ENCODE data around the gene IPO9. TPM values are rescaled to one million over a fixed set of nuclear protein-coding genes. Genes with fewer than 3 reads are reported as not detected.

IPO9 gene
- total RNA-seq, 1 donor, result 28.9 TPM

DNA sequence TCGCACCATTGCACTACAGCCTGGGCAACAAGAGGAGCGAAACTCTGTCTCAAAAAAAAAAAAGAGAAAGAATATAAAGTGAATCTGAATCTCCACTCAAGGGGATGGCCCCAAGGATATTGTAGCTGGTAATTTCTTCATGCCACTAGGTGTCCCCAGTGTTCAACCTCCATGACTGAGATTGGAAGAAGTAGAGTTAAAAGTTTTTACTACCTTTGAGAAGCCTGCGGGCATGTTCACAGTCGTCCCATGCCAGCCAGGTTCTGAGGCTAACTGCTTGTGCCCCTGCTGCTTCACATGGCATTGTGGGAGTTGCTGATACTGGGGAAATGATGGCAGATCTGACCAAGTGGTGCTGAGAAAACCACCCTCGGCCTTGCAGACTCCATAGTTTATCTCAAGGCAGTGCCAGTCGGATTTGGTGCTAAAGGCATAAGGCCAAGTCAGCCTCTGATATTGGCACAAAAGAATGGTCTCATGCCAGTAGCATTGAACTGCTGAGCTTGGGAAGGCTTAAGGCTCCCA, 49.0 kb downstream of the IPO9 start:
- DNase-seq (ENCODE audit: low read depth), result peak; percentile 61
- TF ChIP-seq, protein P1, sequence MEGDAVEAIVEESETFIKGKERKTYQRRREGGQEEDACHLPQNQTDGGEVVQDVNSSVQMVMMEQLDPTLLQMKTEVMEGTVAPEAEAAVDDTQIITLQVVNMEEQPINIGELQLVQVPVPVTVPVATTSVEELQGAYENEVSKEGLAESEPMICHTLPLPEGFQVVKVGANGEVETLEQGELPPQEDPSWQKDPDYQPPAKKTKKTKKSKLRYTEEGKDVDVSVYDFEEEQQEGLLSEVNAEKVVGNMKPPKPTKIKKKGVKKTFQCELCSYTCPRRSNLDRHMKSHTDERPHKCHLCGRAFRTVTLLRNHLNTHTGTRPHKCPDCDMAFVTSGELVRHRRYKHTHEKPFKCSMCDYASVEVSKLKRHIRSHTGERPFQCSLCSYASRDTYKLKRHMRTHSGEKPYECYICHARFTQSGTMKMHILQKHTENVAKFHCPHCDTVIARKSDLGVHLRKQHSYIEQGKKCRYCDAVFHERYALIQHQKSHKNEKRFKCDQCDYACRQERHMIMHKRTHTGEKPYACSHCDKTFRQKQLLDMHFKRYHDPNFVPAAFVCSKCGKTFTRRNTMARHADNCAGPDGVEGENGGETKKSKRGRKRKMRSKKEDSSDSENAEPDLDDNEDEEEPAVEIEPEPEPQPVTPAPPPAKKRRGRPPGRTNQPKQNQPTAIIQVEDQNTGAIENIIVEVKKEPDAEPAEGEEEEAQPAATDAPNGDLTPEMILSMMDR (IDR thresholded peaks at IDR 0.05; ENCODE audit: insufficient read depth, low read depth, low read length), result peak; percentile 69
- H3K4me3 ChIP-seq (ENCODE audit: low read depth, low read length), result no peak overlapping the region

DNA sequence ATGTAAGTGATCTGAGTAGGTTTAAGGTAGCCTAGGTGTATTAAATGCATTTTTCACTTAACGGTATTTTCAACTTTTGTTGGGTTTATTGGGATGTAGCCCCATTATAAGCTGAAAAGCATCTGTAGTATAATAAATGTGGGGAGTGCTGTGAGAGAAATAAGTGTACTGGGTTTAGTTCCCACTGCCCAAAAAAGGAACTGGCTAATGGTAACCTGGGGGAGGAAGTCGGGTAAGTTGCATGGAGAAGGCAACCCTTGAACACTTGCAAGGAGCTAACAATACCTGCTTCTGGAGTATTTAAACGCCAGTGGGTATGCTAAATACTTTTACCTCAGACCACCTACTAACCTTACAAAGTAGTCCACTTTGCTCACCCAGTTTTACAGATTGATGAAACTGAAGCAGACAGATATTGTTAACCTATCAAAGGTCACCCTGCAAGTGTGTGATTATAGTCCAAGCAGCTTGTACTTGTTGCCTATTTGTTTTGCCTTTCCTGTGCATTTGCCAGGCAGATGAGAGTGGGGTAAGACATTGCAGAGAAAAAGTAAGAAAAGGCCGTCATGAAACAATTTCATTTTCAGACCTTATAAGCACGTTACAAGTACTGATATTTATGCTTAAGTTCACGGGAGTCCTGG, 52.1 kb downstream of the IPO9 start:
- no peak for DNase-seq (ENCODE audit: low read depth)
- TF ChIP-seq, protein P1 (IDR thresholded peaks at IDR 0.05; ENCODE audit: insufficient read depth, low read depth, low read length), result no peak
- H3K4me3 ChIP-seq (ENCODE audit: low read depth, low read length), result no peak overlapping the region

DNA sequence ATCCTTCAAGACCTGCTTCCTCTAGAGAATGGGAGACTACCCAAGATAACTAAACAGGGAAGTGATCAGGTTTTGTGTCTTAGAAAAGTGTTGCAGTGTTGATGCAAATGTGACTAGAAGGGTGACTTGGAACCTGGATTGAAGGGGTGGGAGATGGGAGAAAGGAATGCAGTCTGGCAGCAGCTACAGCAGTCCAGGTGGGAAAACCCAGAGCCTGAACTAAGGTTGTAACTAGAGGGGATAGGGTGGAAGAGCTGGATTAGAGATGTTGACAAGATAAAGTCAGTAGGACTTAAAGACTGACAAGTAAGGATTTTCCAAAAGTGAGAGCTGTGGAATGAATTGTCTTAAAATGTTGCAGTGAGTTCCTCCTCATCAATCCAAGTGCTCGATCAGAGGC, 52.7 kb downstream of the IPO9 start:
- TF ChIP-seq, protein P1 (IDR thresholded peaks at IDR 0.05; ENCODE audit: insufficient read depth, low read depth, low read length), result no peak
- DNase-seq (ENCODE audit: low read depth), result no peak

DNA sequence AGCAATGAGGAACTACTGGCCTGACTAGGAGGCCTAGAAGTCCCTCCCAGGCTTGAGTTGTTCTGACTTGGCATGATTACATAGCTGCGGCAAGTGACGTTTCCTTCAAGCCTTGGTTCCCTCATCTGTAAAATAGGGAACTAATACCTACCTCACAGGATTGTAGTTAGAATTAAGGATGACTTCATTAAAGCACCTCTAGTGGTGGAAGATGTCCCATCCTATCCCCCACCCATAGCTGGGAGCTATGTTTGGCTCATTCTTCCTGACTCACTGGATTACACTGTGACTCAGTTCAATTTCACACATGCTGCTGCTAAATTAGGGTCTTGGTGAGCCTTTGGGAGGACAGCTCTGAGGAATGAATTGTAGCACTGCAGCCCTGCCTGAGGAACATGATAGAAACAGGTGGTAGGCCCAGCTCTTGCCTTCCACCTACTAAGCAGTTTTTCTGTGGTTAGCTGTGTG, 53.7 kb downstream of the IPO9 start:
- DNase-seq (ENCODE audit: low read depth), result peak; percentile 44
- TF ChIP-seq, protein P1 (IDR thresholded peaks at IDR 0.05; ENCODE audit: insufficient read depth, low read depth, low read length), result no peak
- H3K4me3 ChIP-seq (ENCODE audit: low read depth, low read length), result no peak overlapping the region

More for the DNA sequence above, 52.7 kb downstream of the IPO9 start:
- no peak overlapping the region for H3K4me3 ChIP-seq (ENCODE audit: low read depth, low read length)

DNA sequence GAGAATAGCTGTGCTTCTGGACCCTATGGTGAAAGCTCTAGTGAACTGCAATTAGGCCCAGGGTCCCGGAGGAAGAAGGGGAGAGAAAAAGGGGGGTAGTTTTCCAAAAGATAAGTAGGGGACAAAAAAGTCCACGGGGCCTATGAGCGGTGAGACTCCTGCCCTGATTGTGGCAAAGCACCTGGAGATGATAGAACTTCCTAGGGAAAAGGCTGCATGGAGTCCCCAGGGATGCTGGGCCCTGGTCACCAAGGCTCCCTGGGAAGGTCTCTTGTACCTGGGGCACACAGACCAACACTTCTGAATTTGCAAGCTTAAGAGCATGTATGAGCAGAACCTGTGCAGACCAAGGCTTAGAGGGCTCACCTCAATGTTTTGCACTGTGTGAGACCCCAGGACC, 54.3 kb downstream of the IPO9 start:
- TF ChIP-seq, protein P1 (IDR thresholded peaks at IDR 0.05; ENCODE audit: insufficient read depth, low read depth, low read length), result no peak
- H3K4me3 ChIP-seq (ENCODE audit: low read depth, low read length), result no peak overlapping the region
- DNase-seq (ENCODE audit: low read depth), result no peak

DNA sequence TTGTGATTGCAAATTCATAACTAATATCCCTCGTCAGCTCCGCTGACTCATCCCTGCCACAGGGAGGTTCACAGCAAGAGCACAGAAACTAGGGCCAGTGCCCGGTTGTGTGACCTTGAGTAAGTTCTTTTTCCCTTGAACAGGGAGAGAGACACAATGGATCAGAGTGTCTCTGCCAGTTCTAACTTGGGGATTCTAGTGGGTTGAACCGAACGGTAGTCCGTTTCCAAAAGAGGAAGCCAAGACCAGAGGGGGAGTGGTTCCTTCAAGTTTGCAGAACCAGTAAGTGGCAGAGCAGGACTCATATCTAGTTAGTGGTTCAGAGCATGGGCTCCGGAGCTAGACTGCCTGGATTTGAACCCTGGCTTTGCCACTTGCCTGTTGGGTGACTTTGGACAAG, 54.8 kb downstream of the IPO9 start:
- H3K4me3 ChIP-seq (ENCODE audit: low read depth, low read length), result no peak overlapping the region
- peak; percentile 53 for DNase-seq (ENCODE audit: low read depth)
- TF ChIP-seq, protein P1 (IDR thresholded peaks at IDR 0.05; ENCODE audit: insufficient read depth, low read depth, low read length), result no peak

All from fibroblast of villous mesenchyme (primary cell).